BE2C (cell line): ENCODE measurements around the gene NOTCH2.

Experiments
- DNase-seq: peaks from one replicate; pipeline ENCODE4 v3.0.0-alpha.2; 2020
- H3K27me3 ChIP-seq: fragments of 250-450 bp; sonication (Bioruptor Pico); 2 replicates; pipeline ENCODE4 v1.5.1; 2020; ENCODE audit warnings: mild to moderate bottlenecking
- H3K36me3 ChIP-seq: fragments of 250-450 bp; sonication (Bioruptor Pico); 2 replicates; pipeline ENCODE4 v1.5.1; 2020; ENCODE audit warnings: mild to moderate bottlenecking
- H3K4me1 ChIP-seq: fragments of 250-450 bp; sonication (Bioruptor Pico); 2 replicates; pipeline ENCODE4 v1.5.1; 2020
- H3K4me3 ChIP-seq: 2 replicates; pipeline ENCODE4 v1.5.1; 2011; ENCODE audit warnings: low read depth, low read length
- H3K9me3 ChIP-seq: fragments of 250-450 bp; sonication (Bioruptor Pico); 2 replicates; pipeline ENCODE4 v1.5.1; 2020
- TF ChIP-seq, protein P1 (sequence below): IDR thresholded peaks from 2 replicates; pipeline ENCODE4 v1.5.1; 2012; ENCODE audit warnings: mild to moderate bottlenecking, low read depth, low read length

The NOTCH2 gene

DNA sequence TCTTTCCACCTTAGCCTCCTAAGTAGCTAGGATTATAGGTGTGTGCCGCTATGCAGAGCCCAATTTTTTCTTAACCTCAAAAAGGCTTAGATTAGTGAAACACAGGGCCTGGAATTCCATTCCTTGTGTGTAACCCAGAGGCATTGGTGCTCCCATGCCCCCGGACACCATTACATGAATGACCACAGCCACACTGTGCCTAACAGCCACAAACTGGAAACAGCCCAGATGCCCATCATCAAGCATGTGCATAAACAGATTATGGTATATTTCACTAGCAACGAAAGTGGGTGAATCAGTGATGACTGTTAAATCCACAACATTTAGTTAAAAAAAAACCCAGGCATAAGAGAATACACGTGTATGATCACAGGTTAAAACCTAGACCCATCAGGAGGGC, 197.6 kb downstream of the NOTCH2 start:
- H3K36me3 ChIP-seq, result no peaks in the 10 kb centered on the region
- H3K27me3 ChIP-seq, result no peaks in the 10 kb centered on the region
- TF ChIP-seq, protein P1, sequence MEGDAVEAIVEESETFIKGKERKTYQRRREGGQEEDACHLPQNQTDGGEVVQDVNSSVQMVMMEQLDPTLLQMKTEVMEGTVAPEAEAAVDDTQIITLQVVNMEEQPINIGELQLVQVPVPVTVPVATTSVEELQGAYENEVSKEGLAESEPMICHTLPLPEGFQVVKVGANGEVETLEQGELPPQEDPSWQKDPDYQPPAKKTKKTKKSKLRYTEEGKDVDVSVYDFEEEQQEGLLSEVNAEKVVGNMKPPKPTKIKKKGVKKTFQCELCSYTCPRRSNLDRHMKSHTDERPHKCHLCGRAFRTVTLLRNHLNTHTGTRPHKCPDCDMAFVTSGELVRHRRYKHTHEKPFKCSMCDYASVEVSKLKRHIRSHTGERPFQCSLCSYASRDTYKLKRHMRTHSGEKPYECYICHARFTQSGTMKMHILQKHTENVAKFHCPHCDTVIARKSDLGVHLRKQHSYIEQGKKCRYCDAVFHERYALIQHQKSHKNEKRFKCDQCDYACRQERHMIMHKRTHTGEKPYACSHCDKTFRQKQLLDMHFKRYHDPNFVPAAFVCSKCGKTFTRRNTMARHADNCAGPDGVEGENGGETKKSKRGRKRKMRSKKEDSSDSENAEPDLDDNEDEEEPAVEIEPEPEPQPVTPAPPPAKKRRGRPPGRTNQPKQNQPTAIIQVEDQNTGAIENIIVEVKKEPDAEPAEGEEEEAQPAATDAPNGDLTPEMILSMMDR, result no peak
- H3K4me3 ChIP-seq, result no peak overlapping the region
- H3K9me3 ChIP-seq, result no peaks in the 10 kb centered on the region
- DNase-seq, result no peak
- H3K4me1 ChIP-seq, result peaks cover 6% of the 10 kb centered on the region; the same call in 1 of the 2 replicates

DNA sequence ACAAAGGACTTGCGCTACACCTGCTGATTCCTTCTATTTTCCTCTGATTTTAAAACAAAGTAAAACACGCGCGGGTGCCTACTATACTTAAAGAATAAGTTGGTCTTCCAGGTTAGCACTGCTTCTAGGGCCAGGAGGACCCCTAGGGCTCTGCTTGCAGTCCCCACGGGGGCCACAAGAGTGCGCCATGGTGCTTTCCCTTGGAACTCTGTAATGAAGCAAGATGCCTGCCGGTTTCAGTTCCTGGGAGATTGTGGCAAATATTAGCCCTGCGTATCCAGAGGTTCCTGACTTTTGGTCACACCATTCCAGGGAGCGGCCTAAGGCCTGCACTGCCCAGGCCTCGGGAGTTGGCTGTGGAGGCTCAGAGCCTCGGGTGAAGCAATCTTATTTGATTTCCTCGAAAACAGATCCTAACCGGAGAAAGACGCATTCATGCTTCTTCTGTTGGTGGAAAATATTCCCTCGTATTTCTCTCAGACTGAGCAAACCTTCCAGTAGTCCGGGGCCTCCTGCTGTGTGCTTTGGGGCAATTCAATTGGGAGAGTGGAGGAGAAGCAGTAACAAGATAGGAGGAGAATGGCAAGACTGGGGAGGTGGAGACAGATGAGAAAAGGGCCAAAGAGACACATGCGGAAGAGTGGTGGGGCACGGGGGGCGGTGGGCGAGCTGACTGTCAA, 198.4 kb downstream of the NOTCH2 start:
- H3K4me1 ChIP-seq, result peaks cover 6% of the 10 kb centered on the region; the same call in 1 of the 2 replicates
- peak; percentile 87 for DNase-seq
- no peaks in the 10 kb centered on the region for H3K36me3 ChIP-seq
- no peaks in the 10 kb centered on the region for H3K27me3 ChIP-seq
- H3K9me3 ChIP-seq, result no peaks in the 10 kb centered on the region
- 0 out of 2 replicates have a peak overlapping the region, but pooled peaks have one; percentile 15 for H3K4me3 ChIP-seq
- TF ChIP-seq, protein P1, result peak; percentile 97

DNA sequence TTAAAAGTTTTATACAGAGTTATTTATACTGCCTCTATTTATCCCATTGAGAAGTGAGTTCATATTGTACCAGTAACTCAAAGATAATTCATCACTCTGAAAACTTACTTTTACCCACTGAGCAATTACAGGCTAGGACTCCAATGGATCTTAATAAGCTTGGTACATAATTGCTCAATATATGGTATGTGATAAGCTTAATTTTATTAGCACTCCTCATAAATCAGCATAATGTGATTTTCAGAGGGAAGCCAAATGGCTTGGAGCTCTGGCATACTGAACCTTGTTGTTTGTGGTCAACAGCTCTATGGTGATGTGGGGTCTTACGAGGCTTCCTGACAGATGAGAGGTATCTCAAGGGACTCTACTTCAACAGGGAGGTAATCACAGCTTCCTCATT, 199.5 kb downstream of the NOTCH2 start:
- peaks cover 6% of the 10 kb centered on the region; the same call in 1 of the 2 replicates for H3K4me1 ChIP-seq
- no peaks in the 10 kb centered on the region for H3K36me3 ChIP-seq
- TF ChIP-seq, protein P1, result no peak
- H3K9me3 ChIP-seq, result no peaks in the 10 kb centered on the region
- no peak overlapping the region for H3K4me3 ChIP-seq
- peak; percentile 19 for DNase-seq
- H3K27me3 ChIP-seq, result peaks cover 5% of the 10 kb centered on the region; the same call in 1 of the 2 replicates

- H3K36me3 ChIP-seq, result no peaks in the 10 kb centered on the region
- TF ChIP-seq, protein P1, result no peak
- no peak overlapping the region for H3K4me3 ChIP-seq
- peaks cover 6% of the 10 kb centered on the region; the same call in 1 of the 2 replicates for H3K4me1 ChIP-seq
- no peak for DNase-seq
- no peaks in the 10 kb centered on the region for H3K9me3 ChIP-seq
- peaks cover 14% of the 10 kb centered on the region for H3K27me3 ChIP-seq
These were observed 201.3 kb downstream of the NOTCH2 start for GRCh38 chr1:119868176-119868575.

- Histone ChIP-seq H3K9me3 (no peaks in the 10 kb centered on the region), H3K27me3 (peaks cover 15% of the 10 kb centered on the region), H3K36me3 (no peaks in the 10 kb centered on the region), H3K4me3 (no peak overlapping the region), H3K4me1 (peaks cover 6% of the 10 kb centered on the region; the same call in 1 of the 2 replicates)
- no peak for DNase-seq
- TF ChIP-seq, protein P1, result no peak
These were observed 203.0 kb downstream of the NOTCH2 start for GRCh38 chr1:119866451-119866850.

GRCh38 chr1:119865627-119866026, 203.8 kb downstream of the NOTCH2 start:
- TF ChIP-seq, protein P1, result no peak
- H3K27me3 ChIP-seq, result peaks cover 15% of the 10 kb centered on the region
- DNase-seq, result no peak
- no peak overlapping the region for H3K4me3 ChIP-seq
- H3K36me3 ChIP-seq, result no peaks in the 10 kb centered on the region
- H3K9me3 ChIP-seq, result no peaks in the 10 kb centered on the region
- peaks cover 5% of the 10 kb centered on the region; the same call in 1 of the 2 replicates for H3K4me1 ChIP-seq
